H9 (cell line): Measurements from ENCODE around the gene FXYD2. TPM values are rescaled to one million over a fixed set of nuclear protein-coding genes. Genes with fewer than 3 reads are reported as not detected.

Experiments used
- DNase-seq: peaks from one replicate; pipeline ENCODE4 v3.0.0-alpha.2; 2017
- H2AFZ ChIP-seq: one replicate; pipeline ENCODE4 v1.6.1; 2013; ENCODE audit warnings: mild to moderate bottlenecking, low read length, control low read depth, moderate library complexity
- H2AK5ac ChIP-seq: 2 replicates; pipeline ENCODE4 v1.6.1; 2013; ENCODE audit warnings: low read length, control low read depth, mixed read lengths; ENCODE audit not compliant: insufficient read length
- H2BK120ac ChIP-seq: one replicate; pipeline ENCODE4 v1.6.1; 2013; ENCODE audit warnings: low read depth, mild to moderate bottlenecking, low read length, control low read depth, inconsistent platforms; ENCODE audit not compliant: poor library complexity, severe bottlenecking
- H2BK12ac ChIP-seq: 2 replicates; pipeline ENCODE4 v1.6.1; 2013; ENCODE audit warnings: low read length, control low read depth, mixed read lengths, low read depth; ENCODE audit not compliant: insufficient read length
- H2BK15ac ChIP-seq: 2 replicates; pipeline ENCODE4 v1.6.1; 2013; ENCODE audit warnings: low read depth, low read length, control low read depth
- H2BK20ac ChIP-seq: one replicate; pipeline ENCODE4 v1.6.1; 2013; ENCODE audit warnings: low read depth, mild to moderate bottlenecking, low read length, control low read depth, inconsistent platforms; ENCODE audit not compliant: poor library complexity, severe bottlenecking
- H2BK5ac ChIP-seq: 2 replicates; pipeline ENCODE4 v1.6.1; 2013; ENCODE audit warnings: low read length, control low read depth, mixed read lengths; ENCODE audit not compliant: insufficient read length
- H3K14ac ChIP-seq: 2 replicates; pipeline ENCODE4 v1.6.1; 2013; ENCODE audit warnings: low read length, control low read depth; ENCODE audit not compliant: insufficient read depth
- H3K18ac ChIP-seq: 2 replicates; pipeline ENCODE4 v1.6.1; 2013; ENCODE audit warnings: low read depth, mild to moderate bottlenecking, mixed read lengths, low read length, control low read depth; ENCODE audit not compliant: insufficient read length
- H3K23ac ChIP-seq: 2 replicates; pipeline ENCODE4 v1.6.1; 2013; ENCODE audit warnings: low read length, control low read depth, mixed read lengths, low read depth; ENCODE audit not compliant: insufficient read length
- H3K23me2 ChIP-seq: 2 replicates; pipeline ENCODE4 v1.6.1; 2013; ENCODE audit warnings: low read depth, mild to moderate bottlenecking, mixed read lengths, low read length, control low read depth; ENCODE audit not compliant: insufficient read length, poor library complexity, severe bottlenecking
- H3K27ac ChIP-seq: 2 replicates; pipeline ENCODE4 v1.5.1; 2013; ENCODE audit warnings: low read length, control low read depth, mixed read lengths, low read depth; ENCODE audit not compliant: insufficient read length
- H3K27me3 ChIP-seq: 2 replicates; pipeline ENCODE4 v1.6.1; 2013; ENCODE audit warnings: low read length, control low read depth, inconsistent platforms; ENCODE audit not compliant: insufficient read depth
- H3K4ac ChIP-seq: 2 replicates; pipeline ENCODE4 v1.6.1; 2013; ENCODE audit warnings: low read depth, mild to moderate bottlenecking, control low read depth, inconsistent platforms, low read length, moderate library complexity
- H3K4me1 ChIP-seq: 2 replicates; pipeline ENCODE4 v1.6.1; 2013; ENCODE audit warnings: low read length, control low read depth, inconsistent platforms; ENCODE audit not compliant: insufficient read depth
- H3K4me2 ChIP-seq: 2 replicates; pipeline ENCODE4 v1.6.1; 2013; ENCODE audit warnings: low read length, control low read depth, mixed read lengths; ENCODE audit not compliant: insufficient read length, insufficient read depth
- H3K56ac ChIP-seq: 2 replicates; pipeline ENCODE4 v1.6.1; 2013; ENCODE audit warnings: low read depth, mild to moderate bottlenecking, mixed read lengths, low read length, control low read depth; ENCODE audit not compliant: insufficient read length
- H3K79me1 ChIP-seq: 2 replicates; pipeline ENCODE4 v1.6.1; 2013; ENCODE audit warnings: low read depth, mild to moderate bottlenecking, moderate library complexity, low read length, control low read depth, inconsistent platforms; ENCODE audit not compliant: insufficient read depth, poor library complexity, severe bottlenecking
- H3K79me2 ChIP-seq: 2 replicates; pipeline ENCODE4 v1.6.1; 2013; ENCODE audit warnings: low read length, control low read depth, inconsistent platforms; ENCODE audit not compliant: insufficient read depth
- H3K9ac ChIP-seq: 2 replicates; pipeline ENCODE4 v1.6.1; 2013; ENCODE audit warnings: low read length, control low read depth, mixed read lengths; ENCODE audit not compliant: insufficient read length; ENCODE audit errors: extremely low read depth
- H3K9me3 ChIP-seq: one replicate; pipeline ENCODE4 v1.6.1; 2013; ENCODE audit warnings: low read depth, low read length, inconsistent platforms; ENCODE audit not compliant: control insufficient read depth
- H3T11ph ChIP-seq: one replicate; pipeline ENCODE4 v1.6.1; 2013; ENCODE audit warnings: mild to moderate bottlenecking, low read length, control low read depth, inconsistent platforms
- H4K20me1 ChIP-seq: one replicate; pipeline ENCODE4 v1.6.1; 2013; ENCODE audit not compliant: control insufficient read depth, insufficient read length, insufficient read depth
- H4K5ac ChIP-seq: 2 replicates; pipeline ENCODE4 v1.6.1; 2013; ENCODE audit warnings: low read depth, mild to moderate bottlenecking, mixed read lengths, low read length, control low read depth; ENCODE audit not compliant: insufficient read length
- H4K8ac ChIP-seq: replicated peaks from 2 replicates; pipeline ENCODE4 v1.6.1; 2013; ENCODE audit warnings: low read length, control low read depth, mixed read lengths, low read depth; ENCODE audit not compliant: insufficient read length
- H4K91ac ChIP-seq: 2 replicates; pipeline ENCODE4 v1.6.1; 2013; ENCODE audit warnings: low read depth, mild to moderate bottlenecking, moderate library complexity, mixed read lengths, low read length, control low read depth; ENCODE audit not compliant: insufficient read length
- H3K27ac Mint-ChIP-seq, 3 experiments: 2 replicates in 2 of 3; 3 replicates in 1 of 3; pipeline ENCODE4 v1.8.0; 2020 to 2021; ENCODE audit warnings: mixed read lengths in 3 of 3, mild to moderate bottlenecking in 1 of 3, moderate library complexity in 1 of 3
- H3K27me3 Mint-ChIP-seq: 2 replicates; pipeline ENCODE4 v1.8.0; 2021; ENCODE audit warnings: low read depth, mild to moderate bottlenecking, moderate library complexity, mixed read lengths
- H3K36me3 Mint-ChIP-seq, 3 experiments: 2 replicates in 2 of 3; 3 replicates in 1 of 3; pipeline ENCODE4 v1.8.0; 2020 to 2021; ENCODE audit warnings: low read depth in 3 of 3, mixed read lengths in 3 of 3; ENCODE audit not compliant: insufficient read depth in 1 of 3
- H3K4me1 Mint-ChIP-seq, 2 experiments: 2 replicates each; pipeline ENCODE4 v1.8.0; 2020; ENCODE audit warnings: mixed read lengths in 2 of 2
- H3K4me3 Mint-ChIP-seq, 2 experiments: 2 replicates in 1 of 2; 3 replicates in 1 of 2; pipeline ENCODE4 v1.8.0; 2020 to 2021; ENCODE audit warnings: mild to moderate bottlenecking in 2 of 2, mixed read lengths in 2 of 2, moderate library complexity in 1 of 2
- H3K9me3 Mint-ChIP-seq, 2 experiments: 2 replicates in 1 of 2; 3 replicates in 1 of 2; pipeline ENCODE4 v1.8.0; 2020; ENCODE audit warnings: mild to moderate bottlenecking in 2 of 2, mixed read lengths in 2 of 2, moderate library complexity in 1 of 2
- WGBS: extraction: QIAGEN DNeasy Blood & Tissue Kit; methylation state at CpG from one replicate; pipeline ENCODE4 v1.1.7; 2013; ENCODE audit warnings: missing lambda C conversion rate, low lambda C conversion rate, mixed read lengths; ENCODE audit not compliant: insufficient read length; ENCODE audit errors: extremely low coverage; 5-methylcytosine and 5-hydroxymethylcytosine counted together
- total RNA-seq: library from RNA; stranded (reverse); gene quantifications from 2 replicates; pipeline ENCODE4 v1.2.1, GENCODE V29; 2021
- TF ChIP-seq, protein P1 (sequence below): fragments of 200-600 bp; sonication (generic); conservative IDR thresholded peaks from 3 replicates; pipeline ENCODE4 v1.8.0; 2021; ENCODE audit warnings: antibody characterized with exemption, mild to moderate bottlenecking

FXYD2 gene
- total RNA-seq, 1 experiment from 2014 or later = 0.79 TPM

DNA sequence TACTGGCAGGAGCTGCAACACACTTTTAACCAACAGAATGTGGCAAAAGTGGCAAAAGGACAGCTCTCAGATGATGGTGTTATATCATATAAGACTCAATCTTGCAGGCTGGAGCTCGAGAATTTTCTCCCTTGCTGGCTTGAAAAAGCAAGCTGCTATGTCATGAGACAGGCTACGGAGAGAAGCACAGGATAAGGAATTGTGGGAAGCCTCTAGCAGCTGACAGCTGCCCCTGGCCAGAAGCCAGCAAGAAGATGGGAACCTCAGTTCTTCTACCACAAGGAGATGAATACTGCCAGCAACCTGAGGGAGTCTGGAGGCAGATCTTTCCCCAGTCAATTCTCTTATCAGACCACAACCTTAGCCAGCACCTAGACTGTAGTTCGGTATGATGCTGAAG, 27.3 kb upstream of the FXYD2 start:
- no peak overlapping the region for H3K4me3 Mint-ChIP-seq

More for the DNA sequence above, 27.3 kb upstream of the FXYD2 start:
- Mint-ChIP-seq H3K27ac (no peak overlapping the region), H3K9me3 (peaks cover 6 to 10% of the 10 kb centered on the region in 2 experiments), H3K4me1 (peaks cover 15 to 27% of the 10 kb centered on the region in 2 experiments), H3K36me3 (peaks cover 0 to 22% (median 17%) of the 10 kb centered on the region in 3 experiments; a peak in 6 of 7 replicates), H3K27me3 (peaks cover 1% of the 10 kb centered on the region)
- DNase-seq = peak; percentile 14
- whole genome bisulfite sequencing = no CpG with 5 or more reads among the region's 3 CpGs
- Histone ChIP-seq H3K4me1 (peaks cover 2% of the 10 kb centered on the region; the same call in 1 of the 2 replicates), H3K79me1 (no peaks in the 10 kb centered on the region), H2AFZ (no peak overlapping the region), H3K27me3 (no peaks in the 10 kb centered on the region), H3K56ac (no peak overlapping the region), H3K79me2 (no peaks in the 10 kb centered on the region; the same call in 1 of the 2 replicates), H3K18ac (no peak overlapping the region), H2BK5ac (no peak overlapping the region), H4K20me1 (no peaks in the 10 kb centered on the region), H4K5ac (no peak overlapping the region), H2AK5ac (no peak overlapping the region), H3K27ac (no peak overlapping the region), H3T11ph (no peak overlapping the region), H3K9me3 (no peaks in the 10 kb centered on the region), H2BK120ac (no peak overlapping the region), H4K8ac (no peak overlapping the region), H2BK20ac (no peak overlapping the region), H3K4me2 (no peak overlapping the region), H3K23ac (no peak overlapping the region), H2BK15ac (no peak overlapping the region), H3K14ac (no peak overlapping the region), H3K9ac (no peak overlapping the region), H3K23me2 (no peaks in the 10 kb centered on the region), H3K4ac (no peak overlapping the region), H4K91ac (no peak overlapping the region), H2BK12ac (no peak overlapping the region)
- TF ChIP-seq, protein P1, sequence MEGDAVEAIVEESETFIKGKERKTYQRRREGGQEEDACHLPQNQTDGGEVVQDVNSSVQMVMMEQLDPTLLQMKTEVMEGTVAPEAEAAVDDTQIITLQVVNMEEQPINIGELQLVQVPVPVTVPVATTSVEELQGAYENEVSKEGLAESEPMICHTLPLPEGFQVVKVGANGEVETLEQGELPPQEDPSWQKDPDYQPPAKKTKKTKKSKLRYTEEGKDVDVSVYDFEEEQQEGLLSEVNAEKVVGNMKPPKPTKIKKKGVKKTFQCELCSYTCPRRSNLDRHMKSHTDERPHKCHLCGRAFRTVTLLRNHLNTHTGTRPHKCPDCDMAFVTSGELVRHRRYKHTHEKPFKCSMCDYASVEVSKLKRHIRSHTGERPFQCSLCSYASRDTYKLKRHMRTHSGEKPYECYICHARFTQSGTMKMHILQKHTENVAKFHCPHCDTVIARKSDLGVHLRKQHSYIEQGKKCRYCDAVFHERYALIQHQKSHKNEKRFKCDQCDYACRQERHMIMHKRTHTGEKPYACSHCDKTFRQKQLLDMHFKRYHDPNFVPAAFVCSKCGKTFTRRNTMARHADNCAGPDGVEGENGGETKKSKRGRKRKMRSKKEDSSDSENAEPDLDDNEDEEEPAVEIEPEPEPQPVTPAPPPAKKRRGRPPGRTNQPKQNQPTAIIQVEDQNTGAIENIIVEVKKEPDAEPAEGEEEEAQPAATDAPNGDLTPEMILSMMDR = no peak
